CD4-positive, alpha-beta memory T cell (primary cell): ENCODE data around the gene SLC22A4. TPM values are rescaled to one million over a fixed set of nuclear protein-coding genes. Genes with fewer than 3 reads are reported as not detected.

Experiments
- CTCF ChIA-PET: fragments of 350-600 bp; sonication (Branson Sonifier 250); formaldehyde crosslinking; loops from one replicate; lab custom pipeline; 2021; ENCODE audit warnings: inconsistent platforms; ENCODE audit not compliant: partially characterized antibody; lab: Charles Lee
- POLR2A ChIA-PET: fragments of 350-600 bp; sonication (Branson Sonifier 250); formaldehyde crosslinking; loops from one replicate; lab custom pipeline; 2021; ENCODE audit not compliant: partially characterized antibody; lab: Charles Lee
- DNase-seq, 5 donors: peaks; one replicate each; pipeline versions ENCODE4 v3.0.0 to v3.0.0-alpha.2; 2020 to 2022; ENCODE audit warnings: mixed read lengths in 1 of 5
- H3K27ac ChIP-seq: one replicate; pipeline ENCODE4 v1.7.0; 2013; ENCODE audit warnings: low read depth, low read length
- H3K27me3 ChIP-seq: 2 replicates; pipeline ENCODE4 v1.7.0; 2013; ENCODE audit warnings: mild to moderate bottlenecking, low read length, moderate library complexity; ENCODE audit not compliant: insufficient read depth
- H3K36me3 ChIP-seq: 2 replicates; pipeline ENCODE4 v1.7.0; 2013; ENCODE audit warnings: mild to moderate bottlenecking, low read length, moderate library complexity; ENCODE audit not compliant: insufficient read depth
- H3K4me1 ChIP-seq: 2 replicates; pipeline ENCODE4 v1.7.0; 2013; ENCODE audit warnings: mild to moderate bottlenecking, low read length, moderate library complexity; ENCODE audit not compliant: insufficient read depth
- H3K4me3 ChIP-seq, 2 donors: one replicate each; pipeline ENCODE4 v1.7.0; 2013; ENCODE audit warnings: low read length in 2 of 2, mild to moderate bottlenecking in 1 of 2
- H3K9me3 ChIP-seq, 2 donors: one replicate each; pipeline ENCODE4 v1.7.0; 2013; ENCODE audit warnings: low read length in 2 of 2, control low read depth in 1 of 2; ENCODE audit not compliant: control insufficient read depth in 1 of 2
- H3K27ac Mint-ChIP-seq, 7 donors: one replicate each; pipeline ENCODE4 v1.8.0; 2020 to 2021; ENCODE audit warnings: mixed read lengths in 7 of 7, mild to moderate bottlenecking in 6 of 7, inconsistent platforms in 3 of 7, moderate library complexity in 3 of 7
- H3K27me3 Mint-ChIP-seq, 2 donors: one replicate each; pipeline ENCODE4 v1.8.0; 2020 to 2021; ENCODE audit warnings: mixed read lengths in 2 of 2
- H3K36me3 Mint-ChIP-seq, 2 donors: one replicate each; pipeline ENCODE4 v1.8.0; 2020 to 2021; ENCODE audit warnings: mixed read lengths in 2 of 2, inconsistent platforms in 1 of 2, mild to moderate bottlenecking in 1 of 2
- H3K4me1 Mint-ChIP-seq, 4 donors: one replicate each; pipeline ENCODE4 v1.8.0; 2020 to 2021; ENCODE audit warnings: mixed read lengths in 4 of 4, mild to moderate bottlenecking in 1 of 4
- H3K4me3 Mint-ChIP-seq, 8 donors: one replicate each; pipeline ENCODE4 v1.8.0; 2020 to 2021; ENCODE audit warnings: mixed read lengths in 8 of 8, mild to moderate bottlenecking in 7 of 8, moderate library complexity in 6 of 8, inconsistent platforms in 3 of 8
- H3K9me3 Mint-ChIP-seq, 8 donors: one replicate each; pipeline ENCODE4 v1.8.0; 2020 to 2021; ENCODE audit warnings: mixed read lengths in 8 of 8, mild to moderate bottlenecking in 5 of 8, inconsistent platforms in 3 of 8, moderate library complexity in 1 of 8
- intact Hi-C: fragments of 100-400 bp; cut with micrococcal nuclease; formaldehyde crosslinking; loops from one replicate; pipeline ENCODE4 v1.15.1; 2023
- polyA plus RNA-seq, 2 donors: library from polyadenylated mRNA; unstranded; fragments of 300-500 nt; fragmentation: Illumina TruSeq; gene quantifications; one replicate each; pipeline ENCODE4 v1.2.3, GENCODE V29; 2021
- total RNA-seq, 2 experiments: library from RNA; stranded (reverse); gene quantifications; one replicate each; pipeline ENCODE4 v1.2.3, GENCODE V29; 2021

The SLC22A4 gene
- total and polyA plus RNA-seq, 4 experiments from 2014 or later, result 0.22 TPM; not detected in 3

- Histone ChIP-seq H3K27me3 (no peaks in the 10 kb centered on the region), H3K36me3 (no peaks in the 10 kb centered on the region), H3K27ac (peak overlapping the region; percentile 45), H3K4me3 (peak overlapping the region; percentile 32 to 61), H3K4me1 (peaks cover 18% of the 10 kb centered on the region), H3K9me3 (no peaks in the 10 kb centered on the region)
- Mint-ChIP-seq H3K27ac (peak overlapping the region in 5 of 7 donors; percentile 22 to 82 (median 57)), H3K4me1 (peaks cover 7 to 22% (median 10%) of the 10 kb centered on the region in 4 donors), H3K36me3 (peaks cover 0 to 2% of the 10 kb centered on the region in 2 donors), H3K4me3 (peak overlapping the region; percentile 82 to 92 (median 90)), H3K27me3 (peaks cover 11 to 16% of the 10 kb centered on the region in 2 donors), H3K9me3 (no peaks in the 10 kb centered on the region)
- ChIA-PET CTCF (interaction anchor here (0.9 to 3.1 kb wide), 8 partner anchors 10 to 76 kb away, joined by 3 to 9 read pairs (median 4); partner anchors contain the start of gene SLC22A5), POLR2A (interaction anchor here (1.1 to 2.0 kb wide), 3 partner anchors 53 to 197 kb away, joined by 3 to 6 read pairs (median 4); partner anchors contain the start of genes IRF1 and SLC22A5)
- DNase-seq, result peak; percentile 36 to 78 (median 39)
- intact Hi-C loops, result loop anchor here (10.0 kb wide), 1 partner anchor 531 kb away; no protein-coding TSS in a partner anchor
Measured at GRCh38 chr5:132293066-132293991, 865 bp upstream of the SLC22A4 start.

- POLR2A ChIA-PET, result interaction anchor here (1.1 to 2.0 kb wide), 3 partner anchors 55 to 195 kb away, joined by 3 to 6 read pairs (median 4); partner anchors contain the start of genes IRF1 and SLC22A5
- Histone ChIP-seq H3K36me3 (no peaks in the 10 kb centered on the region), H3K9me3 (no peaks in the 10 kb centered on the region), H3K27ac (no peak overlapping the region), H3K4me1 (peaks cover 18% of the 10 kb centered on the region), H3K4me3 (peak overlapping the region in 1 of 2 donors; percentile 61), H3K27me3 (no peaks in the 10 kb centered on the region)
- Mint-ChIP-seq H3K9me3 (no peaks in the 10 kb centered on the region), H3K27ac (peak overlapping the region in 6 of 7 donors; percentile 3 to 85 (median 63)), H3K4me3 (peak overlapping the region; percentile 88 to 95 (median 91)), H3K36me3 (peaks cover 0 to 2% of the 10 kb centered on the region in 2 donors), H3K27me3 (peaks cover 12 to 14% of the 10 kb centered on the region in 2 donors), H3K4me1 (peaks cover 7 to 22% (median 10%) of the 10 kb centered on the region in 4 donors)
- DNase-seq, result peak in 4 of 5 donors; percentile 12 to 88 (median 18)
- CTCF ChIA-PET, result interaction anchor here (1.7 to 3.1 kb wide), 3 partner anchors 13 to 75 kb away, joined by 4 to 9 read pairs (median 9); partner anchors contain the start of gene SLC22A5
- intact Hi-C loops, result loop anchor here (1.0 to 10.0 kb wide), 2 partner anchors 74 to 530 kb away; partner anchors contain the start of gene SLC22A5
Measured at GRCh38 chr5:132294728-132295504, 722 bp downstream of the SLC22A4 start.

GRCh38 chr5:132295505-132296411 lies 1.6 kb downstream of the SLC22A4 start:
- Mint-ChIP-seq H3K9me3 (no peaks in the 10 kb centered on the region), H3K36me3 (peaks cover 0 to 2% of the 10 kb centered on the region in 2 donors), H3K27me3 (peaks cover 12 to 13% of the 10 kb centered on the region in 2 donors), H3K27ac (peak overlapping the region in 1 of 7 donors; percentile 85), H3K4me1 (peaks cover 7 to 22% (median 10%) of the 10 kb centered on the region in 4 donors), H3K4me3 (peak overlapping the region; percentile 80 to 92 (median 90))
- no peaks in the 10 kb centered on the region for H3K9me3 ChIP-seq
- ChIA-PET POLR2A (no interaction called here), CTCF (interaction anchor here (3.1 kb wide), 1 partner anchor 58 kb away, joined by 9 read pairs; no protein-coding TSS in a partner anchor)
- no peak overlapping the region for H3K27ac ChIP-seq
- H3K4me3 ChIP-seq, result no peak overlapping the region
- no peaks in the 10 kb centered on the region for H3K27me3 ChIP-seq
- H3K36me3 ChIP-seq, result no peaks in the 10 kb centered on the region
- intact Hi-C loops, result loop anchor here (10.0 kb wide), 1 partner anchor 529 kb away; no protein-coding TSS in a partner anchor
- no peak for DNase-seq
- H3K4me1 ChIP-seq, result peaks cover 18% of the 10 kb centered on the region

GRCh38 chr5:132296412-132297016 lies 2.3 kb downstream of the SLC22A4 start:
- POLR2A ChIA-PET, result no interaction called here
- no peak overlapping the region for H3K27ac Mint-ChIP-seq

GRCh38 chr5:132297211-132297940 lies 3.2 kb downstream of the SLC22A4 start:
- H3K4me3 ChIP-seq, result no peak overlapping the region
- no peak overlapping the region for H3K27ac ChIP-seq
- ChIA-PET POLR2A (no interaction called here), CTCF (no interaction called here)
- no peak for DNase-seq
- H3K9me3 ChIP-seq, result no peaks in the 10 kb centered on the region
- Mint-ChIP-seq H3K27me3 (peaks cover 12 to 13% of the 10 kb centered on the region in 2 donors), H3K36me3 (peaks cover 0 to 2% of the 10 kb centered on the region in 2 donors), H3K9me3 (no peaks in the 10 kb centered on the region), H3K4me3 (no peak overlapping the region), H3K27ac (no peak overlapping the region), H3K4me1 (peaks cover 7 to 22% (median 10%) of the 10 kb centered on the region in 4 donors)
- H3K27me3 ChIP-seq, result no peaks in the 10 kb centered on the region
- intact Hi-C loops, result loop anchor here (10.0 kb wide), 1 partner anchor 527 kb away; no protein-coding TSS in a partner anchor
- peaks cover 18% of the 10 kb centered on the region for H3K4me1 ChIP-seq
- H3K36me3 ChIP-seq, result no peaks in the 10 kb centered on the region

More at GRCh38 chr5:132296412-132297016, 2.3 kb downstream of the SLC22A4 start:
- no peaks in the 10 kb centered on the region for H3K27me3 ChIP-seq
- H3K27ac ChIP-seq, result no peak overlapping the region
- Mint-ChIP-seq H3K9me3 (no peaks in the 10 kb centered on the region), H3K36me3 (peaks cover 0 to 2% of the 10 kb centered on the region in 2 donors), H3K27me3 (peaks cover 12 to 13% of the 10 kb centered on the region in 2 donors), H3K4me3 (peak overlapping the region in 3 of 8 donors; percentile 35 to 42 (median 38)), H3K4me1 (peaks cover 7 to 22% (median 10%) of the 10 kb centered on the region in 4 donors)
- no peaks in the 10 kb centered on the region for H3K36me3 ChIP-seq
- H3K4me1 ChIP-seq, result peaks cover 18% of the 10 kb centered on the region
- H3K4me3 ChIP-seq, result no peak overlapping the region
- H3K9me3 ChIP-seq, result no peaks in the 10 kb centered on the region
- intact Hi-C loops, result loop anchor here (10.0 kb wide), 1 partner anchor 528 kb away; no protein-coding TSS in a partner anchor
- CTCF ChIA-PET, result no interaction called here
- no peak for DNase-seq
